Measurements from ENCODE around the gene SRD5A1.
A peak's percentile ranks its signal among the peaks of the same experiment; 100 is the strongest.

The SRD5A1 gene

DNA sequence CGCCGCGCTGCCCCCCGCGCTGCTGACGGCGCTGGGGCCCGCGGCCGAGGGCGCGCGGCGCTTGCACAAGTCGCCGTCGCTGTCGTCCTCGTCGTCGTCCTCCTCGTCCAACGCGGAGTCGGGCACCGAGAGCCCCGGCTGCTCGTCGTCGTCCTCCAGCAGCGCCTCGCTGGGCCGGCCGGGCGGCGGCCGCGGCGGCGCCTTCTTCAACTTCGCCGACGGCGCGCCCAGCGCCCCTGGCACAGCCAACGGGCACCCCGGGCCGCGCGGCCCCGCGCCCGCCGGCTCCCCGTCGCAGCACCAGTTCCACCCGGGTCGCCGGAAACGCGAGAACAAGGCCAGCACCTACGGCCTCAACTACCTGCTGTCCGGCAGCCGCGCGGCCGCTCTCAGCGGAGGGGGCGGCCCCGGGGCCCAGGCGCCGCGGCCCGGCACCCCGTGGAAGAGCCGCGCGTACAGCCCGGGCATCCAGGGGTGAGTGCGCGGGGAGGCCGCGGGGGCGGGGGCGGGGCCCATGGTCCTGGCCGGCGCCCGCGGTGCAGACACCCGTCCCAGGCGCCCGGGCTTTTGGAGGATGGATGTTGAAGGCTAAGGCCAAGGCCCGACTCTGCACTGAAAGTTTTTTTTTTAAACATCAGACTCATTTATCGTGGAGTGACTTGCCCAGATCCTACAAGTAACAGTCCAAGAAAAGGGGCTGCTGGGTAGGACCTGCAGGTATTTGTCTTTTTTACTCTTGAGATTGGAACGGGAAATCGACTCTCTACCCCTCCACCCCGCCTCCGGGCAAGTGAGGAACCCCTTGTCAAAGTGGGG is 81.2 kb downstream of the SRD5A1 start:
- no peak for DNase-seq

GRCh38 chr5:6715271-6715670 is 82.0 kb downstream of the SRD5A1 start:
- DNase-seq = no peak

- no peak for DNase-seq
Observed at GRCh38 chr5:6715758-6716628, 82.8 kb downstream of the SRD5A1 start.

- no peak for DNase-seq
Observed at GRCh38 chr5:6716629-6717149, 83.4 kb downstream of the SRD5A1 start.

DNA sequence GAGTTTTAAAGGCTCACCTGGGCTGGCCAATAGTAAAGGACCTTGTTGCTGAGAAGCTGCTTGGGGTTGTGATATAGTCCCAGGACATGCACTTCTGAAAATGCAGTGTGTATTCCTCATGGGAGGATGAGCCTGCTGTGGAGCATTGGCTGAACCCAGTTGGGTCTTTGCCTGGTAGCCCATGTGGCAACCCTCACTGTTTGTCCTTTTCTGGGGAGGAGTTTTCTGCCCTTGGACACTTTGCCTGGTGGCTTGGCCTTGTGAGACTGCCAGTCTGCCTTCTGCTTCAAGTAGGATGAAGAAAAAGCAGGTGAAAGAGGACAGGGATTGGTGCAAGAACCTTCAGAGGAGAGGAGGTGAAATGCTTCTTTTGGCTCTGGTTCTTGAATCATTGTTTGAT is 84.0 kb downstream of the SRD5A1 start:
- no peak for DNase-seq

GRCh38 chr5:6717687-6718086 is 84.4 kb downstream of the SRD5A1 start:
- DNase-seq = no peak

DNA sequence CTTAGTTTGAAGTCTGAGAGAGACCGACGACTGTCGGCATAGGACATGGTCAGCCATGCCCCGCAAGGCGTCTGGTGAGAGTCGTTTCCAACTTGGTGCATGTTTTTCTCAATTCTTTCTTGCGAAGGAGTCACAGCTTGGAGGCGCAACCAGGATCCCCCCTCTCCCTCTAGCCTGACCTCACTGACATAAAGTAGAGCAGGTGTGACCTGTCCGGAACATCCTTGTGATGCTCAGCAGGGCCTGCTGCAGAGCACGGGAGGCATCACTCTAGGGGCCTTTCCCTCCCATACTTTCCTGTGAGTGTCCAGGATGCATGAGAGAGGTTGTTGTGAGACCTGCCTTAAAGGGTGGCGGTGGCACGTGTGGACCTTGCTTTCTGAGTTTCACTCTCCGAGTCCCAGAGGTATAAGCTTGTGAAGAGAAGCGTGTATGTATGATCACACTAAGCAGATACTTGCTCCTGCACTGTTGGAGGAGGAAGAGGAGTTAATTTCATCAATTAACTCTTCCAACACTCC is 85.0 kb downstream of the SRD5A1 start:
- DNase-seq = no peak

GRCh38 chr5:6718718-6719117 is 85.5 kb downstream of the SRD5A1 start:
- no peak for DNase-seq

- DNase-seq = no peak
Observed at GRCh38 chr5:6719417-6719816, 86.2 kb downstream of the SRD5A1 start.

DNA sequence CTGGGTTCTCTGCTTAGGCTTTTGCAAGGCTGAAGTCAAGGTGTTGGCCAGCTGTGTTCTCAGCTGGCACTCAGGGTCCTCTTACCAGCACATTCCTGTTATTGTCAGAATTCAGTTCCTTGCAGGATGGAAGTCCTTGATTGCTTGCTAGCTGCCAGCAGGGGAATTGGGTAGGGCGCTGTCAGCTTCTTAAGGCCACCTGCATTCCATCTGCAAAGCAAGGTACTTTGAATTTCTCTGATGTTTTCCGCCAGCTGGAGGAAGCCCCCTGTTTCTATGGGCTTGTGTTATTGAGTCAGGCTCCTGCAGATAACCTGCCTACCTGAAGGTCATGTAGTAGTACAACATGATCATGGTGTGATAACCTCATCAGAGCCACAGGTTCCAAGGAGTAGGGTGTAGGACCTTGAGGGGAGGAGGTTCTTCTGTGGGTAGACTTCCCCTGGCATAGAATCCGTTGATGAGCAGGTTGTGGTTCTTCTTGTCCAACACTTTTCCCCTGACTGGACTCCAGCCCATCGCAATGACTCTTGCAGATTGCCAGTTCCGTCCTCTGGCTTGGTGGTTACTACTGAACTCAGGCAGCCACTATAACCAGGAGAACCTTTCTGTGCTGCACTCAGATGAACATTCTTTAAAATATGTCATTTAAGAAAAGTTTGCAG is 86.8 kb downstream of the SRD5A1 start:
- no peak for DNase-seq

GRCh38 chr5:6720561-6720921 is 87.3 kb downstream of the SRD5A1 start:
- DNase-seq = no peak

DNA sequence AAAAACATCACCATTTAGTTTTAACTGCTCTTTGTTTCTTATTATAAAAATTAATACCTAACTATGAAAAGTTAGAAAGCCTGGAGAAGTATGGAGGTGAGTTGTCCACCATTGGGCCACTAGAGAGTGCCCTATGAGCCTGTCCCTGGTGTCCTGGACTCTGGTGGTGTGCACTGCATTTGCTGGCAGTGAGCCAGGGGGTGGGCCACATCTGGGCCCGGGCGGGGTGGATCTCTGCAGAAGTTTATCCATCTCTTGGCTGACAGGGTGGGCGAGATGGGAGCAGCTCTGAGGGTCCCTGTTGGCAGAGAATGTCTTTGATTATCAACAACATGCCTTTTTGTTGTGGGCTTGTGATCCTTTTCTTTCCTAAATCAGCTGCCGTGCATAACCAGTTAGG is 88.2 kb downstream of the SRD5A1 start:
- DNase-seq = no peak

DNA sequence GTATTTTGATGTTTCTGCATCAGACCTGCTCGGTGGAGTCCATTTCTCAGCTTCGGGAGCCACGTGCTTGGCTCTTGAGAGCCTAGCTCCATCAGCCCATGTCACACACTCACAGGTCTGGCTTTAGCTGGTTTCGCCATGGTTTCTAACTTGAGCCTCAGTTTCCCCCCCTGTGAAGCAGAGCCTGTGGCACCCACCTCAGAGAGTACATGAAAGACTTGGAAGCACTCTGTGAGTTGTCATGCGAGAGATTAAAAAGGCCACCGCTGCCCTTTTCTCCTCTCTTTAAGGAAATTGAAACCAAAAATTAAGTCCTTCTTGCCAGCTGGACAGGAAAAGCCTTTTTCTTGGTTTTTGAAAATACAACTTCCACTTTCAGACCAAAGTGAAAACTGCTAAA is 88.8 kb downstream of the SRD5A1 start:
- no peak for DNase-seq

DNA sequence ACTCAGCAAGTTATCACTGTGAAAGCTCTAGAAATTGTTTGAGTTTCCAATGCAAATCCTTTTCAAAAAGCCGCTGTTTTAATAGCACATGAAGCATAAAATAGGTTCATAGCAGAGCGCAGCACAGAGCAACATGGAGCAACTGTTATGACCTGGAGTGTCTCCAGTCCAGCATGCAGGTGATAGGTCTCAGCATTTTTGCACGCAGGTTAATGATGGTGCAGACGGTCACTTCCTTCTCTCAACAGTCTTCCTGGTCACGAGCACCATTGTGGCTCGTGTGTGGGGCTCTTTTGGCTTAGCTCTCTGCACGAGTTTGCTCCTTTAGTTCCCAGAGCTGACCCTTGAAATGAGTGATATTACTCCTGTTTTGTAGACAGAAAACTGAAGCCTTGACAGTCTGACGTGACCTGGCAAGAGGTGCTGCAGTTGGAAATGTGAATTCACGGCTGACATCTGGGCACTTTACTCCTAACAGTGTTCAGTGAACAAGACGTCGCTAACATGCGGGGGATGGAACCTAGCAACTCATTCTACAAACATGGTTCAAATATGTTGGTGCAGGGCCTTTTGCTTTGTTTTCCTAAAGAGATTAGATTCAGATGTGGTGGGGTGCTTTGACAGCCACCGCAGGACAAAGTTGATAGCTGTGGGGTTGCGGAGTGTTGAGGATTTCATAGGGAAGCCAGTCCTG is 90.0 kb downstream of the SRD5A1 start:
- DNase-seq = peak; percentile 21

GRCh38 chr5:6723816-6724300 is 90.6 kb downstream of the SRD5A1 start:
- no peak for DNase-seq

Data from fibroblast of skin of right quadriceps (primary cell).